GM23338 (cell line): Measurements from ENCODE around the gene PHACTR1. TPM values are rescaled to one million over a fixed set of nuclear protein-coding genes. Genes with fewer than 3 reads are reported as not detected.

Experiments
- ATAC-seq: fragments of 200-7000 bp; cut with Tn5 transposase; 3 replicates; pipeline ENCODE4 v1.9.1; 2020
- DNase-seq: peaks from one replicate; pipeline ENCODE4 v3.0.0-alpha.2; 2015; ENCODE audit warnings: low spot score
- H2AFZ ChIP-seq: fragments of 200-600 bp; sonication (generic); 2 replicates; pipeline ENCODE4 v1.8.0; 2016; ENCODE audit warnings: antibody characterized with exemption, mild to moderate bottlenecking, moderate library complexity
- H3F3A ChIP-seq: fragments of 200-600 bp; sonication (generic); replicated peaks from 2 replicates; pipeline ENCODE4 v1.8.0; 2017; ENCODE audit warnings: antibody characterized with exemption, mixed run types, low read depth
- H3K27ac ChIP-seq: fragments of 200-600 bp; sonication (generic); 2 replicates; pipeline ENCODE4 v1.6.1; 2016; ENCODE audit warnings: low read depth
- H3K27me3 ChIP-seq: fragments of 200-600 bp; sonication (generic); 2 replicates; pipeline ENCODE4 v1.8.0; 2016; ENCODE audit warnings: mild to moderate bottlenecking, mixed run types, moderate library complexity; ENCODE audit not compliant: insufficient read depth
- H3K36me3 ChIP-seq: fragments of 200-600 bp; sonication (generic); 2 replicates; pipeline ENCODE4 v1.8.0; 2016; ENCODE audit warnings: mild to moderate bottlenecking; ENCODE audit not compliant: insufficient read depth
- H3K4me1 ChIP-seq: fragments of 200-600 bp; sonication (generic); 2 replicates; pipeline ENCODE4 v1.8.0; 2016; ENCODE audit warnings: mild to moderate bottlenecking, moderate library complexity; ENCODE audit not compliant: insufficient read depth
- H3K4me2 ChIP-seq: fragments of 200-600 bp; sonication (generic); 2 replicates; pipeline ENCODE4 v1.7.1; 2017; ENCODE audit warnings: mixed run types
- H3K4me3 ChIP-seq: fragments of 200-600 bp; sonication (generic); 2 replicates; pipeline ENCODE4 v1.6.1; 2016; ENCODE audit warnings: mixed run types
- H3K79me2 ChIP-seq: fragments of 200-600 bp; sonication (generic); replicated peaks from 2 replicates; pipeline ENCODE4 v1.8.0; 2017; ENCODE audit warnings: mild to moderate bottlenecking; ENCODE audit not compliant: insufficient read depth
- H3K9me2 ChIP-seq: fragments of 200-600 bp; sonication (generic); 2 replicates; pipeline ENCODE4 v1.8.0; 2017; ENCODE audit not compliant: insufficient read depth
- H4K20me1 ChIP-seq: fragments of 200-600 bp; sonication (generic); replicated peaks from 2 replicates; pipeline ENCODE4 v1.8.0; 2017; ENCODE audit warnings: mild to moderate bottlenecking; ENCODE audit not compliant: insufficient read depth
- H3K27ac Mint-ChIP-seq: 2 replicates; pipeline ENCODE4 v1.8.0; 2020; ENCODE audit warnings: inconsistent platforms, mild to moderate bottlenecking, moderate library complexity, mixed read lengths
- H3K27me3 Mint-ChIP-seq: 3 replicates; pipeline ENCODE4 v1.8.0; 2022; ENCODE audit warnings: low read depth, mild to moderate bottlenecking, moderate library complexity, mixed read lengths, inconsistent platforms; ENCODE audit not compliant: insufficient read depth, poor library complexity
- H3K36me3 Mint-ChIP-seq: 3 replicates; pipeline ENCODE4 v1.8.0; 2021; ENCODE audit warnings: low read depth, mild to moderate bottlenecking, inconsistent platforms, moderate library complexity, mixed read lengths
- H3K4me1 Mint-ChIP-seq: 3 replicates; pipeline ENCODE4 v1.8.0; 2020; ENCODE audit warnings: mild to moderate bottlenecking, inconsistent platforms, mixed read lengths
- H3K4me3 Mint-ChIP-seq: 3 replicates; pipeline ENCODE4 v1.8.0; 2021; ENCODE audit warnings: moderate library complexity, mild to moderate bottlenecking, inconsistent platforms, mixed read lengths
- H3K9me3 Mint-ChIP-seq: 3 replicates; pipeline ENCODE4 v1.8.0; 2020; ENCODE audit warnings: moderate library complexity, mild to moderate bottlenecking, inconsistent platforms, mixed read lengths
- CREB1 ChIP-seq: fragments of 250-450 bp; sonication (Bioruptor Pico); IDR thresholded peaks from 2 replicates; pipeline ENCODE4 v1.5.0; 2020; ENCODE audit warnings: low read depth, mild to moderate bottlenecking, moderate library complexity
- CTCF ChIP-seq, 2 experiments: fragments of 200-600 bp in 1 of 2; sonication (generic) in 1 of 2; conservative IDR thresholded peaks; 2 replicates each; pipeline versions ENCODE4 v1.5.1 to v1.6.1; 2016 to 2017; ENCODE audit warnings: antibody characterized with exemption in 2 of 2, low read depth in 2 of 2, mild to moderate bottlenecking in 2 of 2, moderate library complexity in 1 of 2
- ETS1 ChIP-seq: IDR thresholded peaks from 2 replicates; pipeline ENCODE4 v1.6.1; 2016; ENCODE audit warnings: antibody characterized with exemption
- EZH2 ChIP-seq: fragments of 200-600 bp; sonication (generic); IDR thresholded peaks from one replicate; pipeline ENCODE4 v1.8.0; 2017; ENCODE audit warnings: antibody characterized with exemption, mild to moderate bottlenecking, low read depth; ENCODE audit not compliant: unreplicated experiment
- EZH2phosphoT487 ChIP-seq: fragments of 200-600 bp; sonication (generic); IDR thresholded peaks from one replicate; pipeline ENCODE4 v1.8.1; 2018; ENCODE audit warnings: antibody characterized with exemption; ENCODE audit not compliant: unreplicated experiment
- JUNB ChIP-seq: IDR thresholded peaks from one replicate; pipeline ENCODE4 v1.6.1; 2016; ENCODE audit warnings: antibody characterized with exemption; ENCODE audit not compliant: unreplicated experiment
- REST ChIP-seq: IDR thresholded peaks from one replicate; pipeline ENCODE4 v1.6.1; 2018; ENCODE audit warnings: antibody characterized with exemption; ENCODE audit not compliant: unreplicated experiment
- STAT1 ChIP-seq: IDR thresholded peaks from one replicate; pipeline ENCODE4 v1.6.1; 2016; ENCODE audit warnings: antibody characterized with exemption; ENCODE audit not compliant: unreplicated experiment
- ZNF114 ChIP-seq: fragments of 250-450 bp; sonication (Bioruptor Pico); IDR thresholded peaks from 2 replicates; pipeline ENCODE4 v1.5.0; 2020; ENCODE audit warnings: mild to moderate bottlenecking, moderate library complexity
- ZNF462 ChIP-seq: fragments of 250-450 bp; sonication (Bioruptor Pico); IDR thresholded peaks from 2 replicates; pipeline ENCODE4 v1.5.0; 2020; ENCODE audit warnings: mild to moderate bottlenecking, moderate library complexity
- polyA plus RNA-seq: library from polyadenylated mRNA; unstranded; fragments of >200 nt; fragmentation: Nextera tagmentation; extraction: Ambion mirVana; gene quantifications from 2 replicates; pipeline ENCODE4 v1.2.1, GENCODE V29; 2016
- total RNA-seq: library from RNA; depleted of rRNA; stranded (reverse); fragments of >200 nt; shearing (Covaris generic); gene quantifications from 2 replicates; pipeline ENCODE4 v1.2.3, GENCODE V29; 2014

PHACTR1 gene
- total and polyA plus RNA-seq, 2 experiments from 2014 or later: 5.9 to 19.3 TPM

- H3K27me3 ChIP-seq: no peaks in the 10 kb centered on the region
- H4K20me1 ChIP-seq: peaks cover 10% of the 10 kb centered on the region
- no peaks in the 10 kb centered on the region for H3K36me3 Mint-ChIP-seq
- H3K4me1 Mint-ChIP-seq: peaks cover 6% of the 10 kb centered on the region
- H3K9me3 Mint-ChIP-seq: no peaks in the 10 kb centered on the region
- H3K27me3 Mint-ChIP-seq: peaks cover 2% of the 10 kb centered on the region
- TF ChIP-seq ZNF114 (CRISPR knock-in tag) (no peak), CTCF (conservative IDR thresholded peaks at IDR 0.05; ENCODE audit: low read depth in 2 of 2) (peak in 1 of 2 experiments; percentile 31; a peak in 2 of 4 replicates)
- no peaks in the 10 kb centered on the region for H3K4me1 ChIP-seq
- H3K4me3 Mint-ChIP-seq: no peak overlapping the region
- no peaks in the 10 kb centered on the region for H3K9me2 ChIP-seq
- H3K4me3 ChIP-seq: no peak overlapping the region
- H3K36me3 ChIP-seq: no peaks in the 10 kb centered on the region
- no peaks in the 10 kb centered on the region for H3F3A ChIP-seq
- H3K27ac ChIP-seq: no peak overlapping the region
- ATAC-seq (peak; percentile 81), DNase-seq (peak; percentile 37)
- H3K4me2 ChIP-seq: no peak overlapping the region
- no peaks in the 10 kb centered on the region for H3K79me2 ChIP-seq
- no peak overlapping the region for H2AFZ ChIP-seq
- H3K27ac Mint-ChIP-seq: no peak overlapping the region
Measured at GRCh38 chr6:13026557-13026956, 310.0 kb downstream of the PHACTR1 start.

- H3K4me1 ChIP-seq: no peaks in the 10 kb centered on the region
- H3K27me3 Mint-ChIP-seq: peaks cover 2% of the 10 kb centered on the region
- TF ChIP-seq ZNF462 (no peak), CREB1 (no peak), STAT1 (no peak), EZH2phosphoT487 (no peak), ETS1 (no peak), REST (no peak), JUNB (no peak), ZNF114 (CRISPR knock-in tag) (no peak), EZH2 (no peak)
Measured at GRCh38 chr6:13027207-13027606, 310.6 kb downstream of the PHACTR1 start.

More at GRCh38 chr6:13027207-13027606, 310.6 kb downstream of the PHACTR1 start:
- Histone ChIP-seq H3K9me2 (no peaks in the 10 kb centered on the region), H3K4me2 (no peak overlapping the region), H3K4me3 (no peak overlapping the region), H2AFZ (no peak overlapping the region), H3K27ac (no peak overlapping the region), H3K27me3 (no peaks in the 10 kb centered on the region), H4K20me1 (peaks cover 10% of the 10 kb centered on the region), H3K79me2 (no peaks in the 10 kb centered on the region), H3K36me3 (no peaks in the 10 kb centered on the region), H3F3A (no peaks in the 10 kb centered on the region)
- Mint-ChIP-seq H3K27ac (no peak overlapping the region), H3K4me3 (no peak overlapping the region), H3K9me3 (no peaks in the 10 kb centered on the region), H3K4me1 (peaks cover 6% of the 10 kb centered on the region), H3K36me3 (no peaks in the 10 kb centered on the region)
- DNase-seq: no peak
- ATAC-seq: no peak
